NCI-H2107 (cell line): Measurements from ENCODE around the gene ZNF484.
A peak's percentile ranks its signal among the peaks of the same experiment; 100 is the strongest.
"Not testable (repeated sequence)": the region's sequence is repeated elsewhere in the genome, so short reads cannot be mapped to it uniquely, and the experiment has no call there.

Experiments
- DNase-seq: peaks from one replicate; lab custom pipeline; 2025; lab: John Stamatoyannopoulos, UW

Gene ZNF484

GRCh38 chr9:92860867-92861266, 17.0 kb downstream of the ZNF484 start:
- DNase-seq, result no peak

- no peak for DNase-seq
These were observed 20.6 kb downstream of the ZNF484 start for GRCh38 chr9:92857236-92857635.

GRCh38 chr9:92853716-92854115, 24.1 kb downstream of the ZNF484 start:
- no peak for DNase-seq

DNA sequence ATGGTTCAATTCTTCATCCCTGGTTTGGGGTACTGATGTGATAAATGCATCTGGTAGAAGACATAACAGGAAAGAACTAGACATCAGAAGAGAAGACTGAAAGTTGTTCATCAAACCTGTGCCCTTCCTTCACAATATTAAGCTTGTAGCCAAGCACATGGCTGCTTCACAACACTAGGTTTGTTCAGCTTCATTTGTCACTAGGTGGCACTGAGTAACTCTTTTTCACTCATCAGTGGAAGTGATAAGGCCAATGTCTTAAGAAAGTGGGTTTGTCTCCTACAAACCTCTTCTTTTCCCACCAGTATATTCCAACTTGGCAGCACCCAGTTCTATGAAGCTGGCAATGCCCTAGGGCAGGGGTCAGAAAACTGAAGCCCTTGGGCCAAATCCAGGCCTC, 26.9 kb downstream of the ZNF484 start:
- DNase-seq, result no peak

GRCh38 chr9:92848740-92849139, 29.1 kb downstream of the ZNF484 start:
- DNase-seq, result not testable (repeated sequence)

GRCh38 chr9:92846662-92847145, 31.1 kb downstream of the ZNF484 start:
- DNase-seq, result no peak

DNA sequence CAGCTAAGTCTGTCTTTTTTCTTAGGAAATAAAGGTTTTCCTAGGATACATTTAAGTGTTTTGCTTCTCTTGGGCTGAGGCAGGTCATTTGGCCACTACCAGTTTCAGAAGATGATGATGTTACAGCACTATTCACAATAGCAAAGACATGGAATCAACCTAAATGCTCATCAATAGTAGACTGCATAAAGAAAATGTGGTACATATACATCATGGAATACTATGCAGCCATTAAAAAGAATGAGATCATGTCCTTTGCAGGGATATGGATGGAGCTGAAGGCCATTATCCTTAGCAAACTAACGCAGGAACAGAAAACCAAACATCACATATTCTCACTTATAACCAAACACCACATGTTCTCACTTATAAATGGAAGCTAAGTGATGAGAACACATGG, 39.4 kb downstream of the ZNF484 start:
- not testable (repeated sequence) for DNase-seq

GRCh38 chr9:92837191-92837590, 40.6 kb downstream of the ZNF484 start:
- DNase-seq, result no peak

GRCh38 chr9:92829420-92829819, 48.4 kb downstream of the ZNF484 start:
- DNase-seq, result no peak

DNA sequence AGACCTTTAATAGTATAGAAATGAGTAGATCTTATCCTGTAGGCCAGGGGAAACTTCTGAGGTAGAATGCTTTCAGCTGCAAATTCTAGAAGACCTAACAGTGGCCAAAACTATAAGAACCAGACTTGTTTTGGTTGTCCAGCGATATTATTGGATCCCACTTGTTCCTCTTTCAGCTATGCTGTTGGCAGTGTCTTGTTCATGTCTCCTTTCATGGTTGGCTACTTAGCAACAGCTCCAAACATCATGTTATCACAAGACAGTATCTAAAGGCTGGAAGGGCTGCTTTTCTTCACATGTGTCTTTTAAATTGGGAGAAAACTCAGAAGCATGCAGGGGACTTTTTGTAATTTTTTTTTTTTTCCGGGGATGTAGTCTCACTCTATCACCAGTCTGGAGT, 52.8 kb downstream of the ZNF484 start:
- not testable (repeated sequence) for DNase-seq

DNA sequence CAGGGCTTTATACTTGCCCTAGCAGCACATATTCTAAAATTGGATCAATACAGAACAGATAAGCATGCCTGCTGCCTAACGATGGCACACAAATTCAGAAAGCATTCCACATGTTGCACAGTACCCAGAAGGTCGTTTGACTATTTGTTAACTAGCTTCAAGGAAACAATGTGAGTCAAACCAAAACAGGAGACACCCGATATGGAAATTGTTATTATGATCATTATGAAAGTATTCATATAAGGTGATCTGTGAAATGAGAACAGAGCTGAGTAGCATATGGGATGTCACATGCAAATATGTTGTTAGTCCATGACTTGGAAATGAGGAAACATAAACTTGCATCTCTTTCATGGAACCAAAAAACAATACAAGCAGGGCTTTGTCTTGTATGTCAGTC, 56.9 kb downstream of the ZNF484 start:
- DNase-seq, result no peak

- DNase-seq, result not testable (repeated sequence)
These were observed 57.9 kb downstream of the ZNF484 start for GRCh38 chr9:92819898-92820297.

DNA sequence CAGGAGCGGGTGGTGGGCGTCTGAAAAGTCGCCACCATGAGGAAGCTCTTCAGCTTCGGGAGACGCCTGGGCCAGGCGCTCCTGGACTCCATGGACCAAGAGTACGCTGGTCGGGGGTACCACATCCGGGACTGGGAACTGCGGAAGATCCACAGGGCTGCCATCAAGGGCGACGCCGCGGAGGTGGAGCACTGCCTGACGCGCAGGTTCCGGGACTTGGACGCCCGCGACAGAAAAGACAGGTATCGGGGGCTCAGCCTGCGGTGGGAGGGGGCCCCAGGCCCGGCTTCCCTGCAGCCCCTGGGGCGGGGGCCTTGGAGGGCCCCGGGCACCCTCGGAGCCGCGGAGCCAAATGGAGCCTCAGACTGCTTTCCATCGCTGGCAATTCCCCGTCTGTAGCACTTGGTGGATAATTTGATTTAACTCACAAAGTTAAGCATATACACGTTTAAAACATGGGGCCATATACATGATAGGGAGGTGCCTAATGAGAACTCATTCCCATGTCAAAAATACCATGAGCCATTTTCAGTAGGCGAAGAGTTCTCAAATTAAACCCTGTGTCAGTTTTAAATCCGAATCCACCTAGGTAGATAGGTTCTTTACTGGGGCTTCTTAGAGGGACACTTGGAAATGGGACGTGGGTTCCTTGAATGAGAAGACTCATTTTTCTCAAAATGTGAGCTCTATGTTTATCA, 68.1 kb downstream of the ZNF484 start:
- DNase-seq, result not testable (repeated sequence)

GRCh38 chr9:92808726-92809451, 68.9 kb downstream of the ZNF484 start:
- peak; percentile 61 for DNase-seq

- no peak for DNase-seq
These were observed 69.8 kb downstream of the ZNF484 start for GRCh38 chr9:92807757-92808725.

DNA sequence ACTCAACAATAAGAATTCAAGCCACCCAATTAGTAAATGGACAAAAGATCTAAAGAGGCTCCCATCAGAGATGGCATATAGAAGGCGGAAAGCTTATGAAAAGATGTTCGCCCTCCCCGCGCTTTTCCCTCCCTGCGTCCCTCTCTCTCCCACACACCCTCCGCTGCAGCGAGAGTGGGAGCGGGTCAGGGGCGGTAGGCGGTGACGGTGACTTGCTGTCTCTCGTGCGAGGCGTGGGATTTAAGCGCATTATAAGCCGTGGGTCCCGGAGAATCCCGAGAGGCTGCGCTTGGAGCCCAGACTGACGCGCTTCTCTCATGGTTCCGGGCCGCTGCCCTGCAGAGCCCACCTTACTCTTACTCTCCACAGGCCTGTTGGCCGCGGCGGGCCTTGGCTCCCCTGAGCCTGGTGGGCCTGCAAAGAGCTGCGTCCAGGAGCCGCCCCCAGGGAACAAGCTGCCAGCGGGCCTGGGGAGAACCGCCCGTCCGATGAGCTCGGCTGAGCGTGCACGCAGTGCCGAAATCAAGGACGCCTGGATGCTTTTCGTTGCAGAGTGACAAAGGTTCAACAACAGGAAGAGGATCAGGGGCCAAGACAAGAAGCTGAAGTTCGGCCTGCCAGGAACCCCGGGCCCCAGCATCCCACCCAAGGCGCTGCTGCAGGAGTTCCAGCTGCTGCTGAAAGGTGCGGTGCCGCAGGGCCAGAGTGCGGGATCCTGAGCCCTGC, 70.6 kb downstream of the ZNF484 start:
- DNase-seq, result no peak

DNA sequence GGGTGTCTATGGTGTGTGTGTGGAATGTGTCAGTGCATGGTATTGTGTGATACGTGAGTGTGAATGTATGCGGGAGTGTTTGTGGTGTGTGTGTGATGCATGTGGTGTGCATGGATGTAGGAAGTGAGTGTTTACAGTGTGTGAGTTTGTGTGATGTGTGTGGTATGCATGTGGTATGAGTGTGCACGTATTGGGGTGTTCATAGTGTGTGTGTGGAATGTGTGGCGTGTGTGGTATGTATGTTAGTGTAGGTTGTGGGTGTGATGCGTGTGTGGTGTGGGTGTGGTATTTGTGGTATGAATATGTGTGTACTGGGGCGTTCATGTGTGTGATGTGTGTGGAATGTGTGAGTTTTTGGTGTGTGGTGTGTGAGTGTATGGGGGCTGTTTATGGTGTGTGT, 73.1 kb downstream of the ZNF484 start:
- no peak for DNase-seq

DNA sequence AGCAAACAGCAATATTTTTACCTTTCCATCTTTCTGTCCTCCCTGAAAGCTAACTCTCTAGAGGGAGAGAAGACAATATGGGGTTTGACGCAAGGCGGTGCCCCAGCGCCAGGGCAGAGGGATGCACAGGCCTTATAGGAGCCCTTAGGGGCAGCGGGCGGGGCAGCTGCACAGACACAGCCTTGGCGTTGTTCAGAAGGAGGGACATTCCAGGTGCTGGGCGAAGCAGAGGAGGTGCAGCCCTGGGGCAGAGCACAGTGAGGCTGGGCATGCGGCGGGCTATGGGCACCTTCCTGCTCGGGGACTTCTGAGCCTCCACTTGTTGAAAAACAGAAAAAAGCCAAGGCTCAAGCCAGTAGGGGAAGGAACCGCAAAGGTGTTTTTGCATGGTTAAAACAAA, 79.5 kb downstream of the ZNF484 start:
- no peak for DNase-seq

- DNase-seq, result not testable (repeated sequence)
These were observed 81.5 kb downstream of the ZNF484 start for GRCh38 chr9:92796337-92796804.

- DNase-seq, result no peak
These were observed 82.1 kb downstream of the ZNF484 start for GRCh38 chr9:92795598-92796336.
